ENCODE measurements around the gene ZKSCAN5. TPM values are rescaled to one million over a fixed set of nuclear protein-coding genes. Genes with fewer than 3 reads are reported as not detected.
"Not testable (repeated sequence)": the region's sequence is repeated elsewhere in the genome, so short reads cannot be mapped to it uniquely, and the experiment has no call there.

Gene ZKSCAN5
- total RNA-seq, 1 donor from 2014 or later, result 14.4 TPM

DNA sequence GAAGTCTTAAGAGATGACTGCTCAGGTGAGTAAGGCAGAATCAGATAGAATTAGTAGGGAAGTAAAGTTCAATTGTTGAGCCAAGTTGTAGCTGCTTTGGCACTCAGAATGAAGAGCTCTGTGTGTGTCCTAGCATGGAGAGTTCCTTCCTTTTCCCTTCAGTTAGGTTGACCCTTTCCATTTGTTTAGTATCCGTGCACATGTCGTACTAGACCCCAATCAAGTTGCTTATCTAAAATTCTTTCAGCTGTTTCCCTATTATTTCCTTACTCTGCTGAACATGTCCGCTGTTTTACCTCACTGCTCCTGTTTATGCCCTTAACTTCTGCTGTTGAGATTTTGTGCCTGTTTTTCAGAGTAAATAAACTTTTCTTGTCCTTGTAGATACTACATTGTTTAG is 67.3 kb downstream of the ZKSCAN5 start:
- no peak for TF ChIP-seq CTCF (IDR thresholded peaks at IDR 0.05; ENCODE audit: unreplicated experiment)
- Mint-ChIP-seq H3K27me3 (ENCODE audit: low read depth) (no peaks in the 10 kb centered on the region), H3K4me1 (no peaks in the 10 kb centered on the region), H3K27ac (no peak overlapping the region), H3K9me3 (no peaks in the 10 kb centered on the region), H3K4me3 (no peak overlapping the region), H3K36me3 (peaks cover 29% of the 10 kb centered on the region)
- no peak for DNase-seq (ENCODE audit: low spot score in 2 of 2, unreplicated experiment in 2 of 2)

- DNase-seq (ENCODE audit: low spot score in 2 of 2, unreplicated experiment in 2 of 2), result no peak
- Mint-ChIP-seq H3K4me1 (no peaks in the 10 kb centered on the region), H3K36me3 (peaks cover 29% of the 10 kb centered on the region), H3K27ac (no peak overlapping the region), H3K4me3 (no peak overlapping the region), H3K9me3 (no peaks in the 10 kb centered on the region), H3K27me3 (ENCODE audit: low read depth) (no peaks in the 10 kb centered on the region)
- no peak for TF ChIP-seq CTCF (IDR thresholded peaks at IDR 0.05; ENCODE audit: unreplicated experiment)
These were observed 68.8 kb downstream of the ZKSCAN5 start for GRCh38 chr7:99573257-99573656.

- Mint-ChIP-seq H3K36me3 (peaks cover 20% of the 10 kb centered on the region), H3K4me1 (peaks cover 5% of the 10 kb centered on the region), H3K4me3 (no peak overlapping the region), H3K27ac (no peak overlapping the region), H3K27me3 (ENCODE audit: low read depth) (no peaks in the 10 kb centered on the region), H3K9me3 (no peaks in the 10 kb centered on the region)
- TF ChIP-seq CTCF (IDR thresholded peaks at IDR 0.05; ENCODE audit: unreplicated experiment), result no peak
- DNase-seq (ENCODE audit: low spot score in 2 of 2, unreplicated experiment in 2 of 2), result no peak
These were observed 71.8 kb downstream of the ZKSCAN5 start for GRCh38 chr7:99576251-99576650.

GRCh38 chr7:99579281-99579955 is 75.0 kb downstream of the ZKSCAN5 start:
- Mint-ChIP-seq H3K27ac (no peak overlapping the region), H3K27me3 (ENCODE audit: low read depth) (peaks cover 15% of the 10 kb centered on the region), H3K4me1 (peaks cover 5% of the 10 kb centered on the region), H3K9me3 (no peaks in the 10 kb centered on the region), H3K36me3 (no peaks in the 10 kb centered on the region), H3K4me3 (peak overlapping the region; percentile 94)
- no peak for TF ChIP-seq CTCF (IDR thresholded peaks at IDR 0.05; ENCODE audit: unreplicated experiment)
- DNase-seq (ENCODE audit: low spot score in 2 of 2, unreplicated experiment in 2 of 2), result no peak

- peak; percentile 70 to 83 for DNase-seq (ENCODE audit: low spot score in 2 of 2, unreplicated experiment in 2 of 2)
- peaks cover 23% of the 10 kb centered on the region for H3K27me3 Mint-ChIP-seq (ENCODE audit: low read depth)
- H3K4me1 Mint-ChIP-seq, result peaks cover 5% of the 10 kb centered on the region
- H3K4me3 Mint-ChIP-seq, result peak overlapping the region; percentile 94
- H3K36me3 Mint-ChIP-seq, result no peaks in the 10 kb centered on the region
- H3K27ac Mint-ChIP-seq, result peak overlapping the region; percentile 82
- H3K9me3 Mint-ChIP-seq, result no peaks in the 10 kb centered on the region
- TF ChIP-seq CTCF (IDR thresholded peaks at IDR 0.05; ENCODE audit: unreplicated experiment), result peak; percentile 65
These were observed 75.7 kb downstream of the ZKSCAN5 start for GRCh38 chr7:99579956-99580777.

- H3K9me3 Mint-ChIP-seq; H3K4me1 Mint-ChIP-seq; DNase-seq (ENCODE audit: low spot score in 2 of 2, unreplicated experiment in 2 of 2); H3K36me3 Mint-ChIP-seq: not testable (repeated sequence)
- Mint-ChIP-seq H3K27ac (peak overlapping the region; percentile 82), H3K27me3 (ENCODE audit: low read depth) (peaks cover 27% of the 10 kb centered on the region), H3K4me3 (peak overlapping the region; percentile 94)
These were observed 76.4 kb downstream of the ZKSCAN5 start for GRCh38 chr7:99580778-99581332.
